Dermis lymphatic vessel endothelial cell (primary cell): ENCODE results near the gene FASN. TPM values are rescaled to one million over a fixed set of nuclear protein-coding genes. Genes with fewer than 3 reads are reported as not detected.

Experiments
- total RNA-seq: library from RNA; depleted of rRNA; stranded (reverse); fragments of >200 nt; gene quantifications from 2 replicates; pipeline ENCODE4 v1.2.1, GENCODE V29; 2014

The FASN gene
- total RNA-seq, result 18.1 and 22.5 TPM in 2 replicates

DNA sequence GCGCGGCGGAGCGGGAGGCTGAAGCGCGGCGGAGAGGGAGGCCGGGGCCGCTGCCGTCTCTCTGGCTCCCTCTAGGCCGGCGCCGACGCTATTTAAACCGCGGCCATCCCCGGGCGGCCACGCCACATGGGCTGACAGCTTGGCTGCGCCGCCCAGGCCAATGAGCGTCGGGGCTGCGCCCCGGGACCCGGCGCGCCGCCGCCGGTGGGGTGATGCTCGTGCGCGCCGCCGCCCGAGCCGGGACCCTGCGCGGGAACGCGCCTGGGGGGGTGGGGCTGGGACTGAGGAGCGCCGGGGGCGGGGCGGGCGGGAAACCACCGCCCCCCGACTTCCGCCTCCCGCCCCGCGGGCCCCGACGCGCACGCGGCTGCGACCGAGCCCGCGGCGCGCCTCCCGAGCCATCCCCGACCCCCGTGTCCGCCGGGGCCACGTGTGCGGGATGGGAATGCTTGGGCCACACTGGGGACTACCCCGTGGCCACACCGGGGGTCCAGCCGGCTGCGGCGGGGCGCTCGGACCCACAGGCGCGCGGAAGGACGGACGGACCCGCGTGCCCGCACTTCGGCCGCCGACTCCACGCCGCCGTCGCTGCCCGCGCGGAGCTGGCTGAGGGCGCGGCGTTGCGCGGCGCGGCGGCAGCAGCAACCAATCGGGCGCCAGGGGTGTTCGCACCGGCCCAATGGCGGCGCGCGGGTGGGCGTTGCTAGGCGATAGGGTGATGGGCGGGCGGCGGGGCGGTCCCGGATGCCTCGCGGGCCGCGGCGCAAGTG is at the start of gene FASN:
FASN (minus strand) TSS at position 68 of the 770 bp plus-strand sequence. CDS start 1,791 bp downstream, outside the sequence.

DNA sequence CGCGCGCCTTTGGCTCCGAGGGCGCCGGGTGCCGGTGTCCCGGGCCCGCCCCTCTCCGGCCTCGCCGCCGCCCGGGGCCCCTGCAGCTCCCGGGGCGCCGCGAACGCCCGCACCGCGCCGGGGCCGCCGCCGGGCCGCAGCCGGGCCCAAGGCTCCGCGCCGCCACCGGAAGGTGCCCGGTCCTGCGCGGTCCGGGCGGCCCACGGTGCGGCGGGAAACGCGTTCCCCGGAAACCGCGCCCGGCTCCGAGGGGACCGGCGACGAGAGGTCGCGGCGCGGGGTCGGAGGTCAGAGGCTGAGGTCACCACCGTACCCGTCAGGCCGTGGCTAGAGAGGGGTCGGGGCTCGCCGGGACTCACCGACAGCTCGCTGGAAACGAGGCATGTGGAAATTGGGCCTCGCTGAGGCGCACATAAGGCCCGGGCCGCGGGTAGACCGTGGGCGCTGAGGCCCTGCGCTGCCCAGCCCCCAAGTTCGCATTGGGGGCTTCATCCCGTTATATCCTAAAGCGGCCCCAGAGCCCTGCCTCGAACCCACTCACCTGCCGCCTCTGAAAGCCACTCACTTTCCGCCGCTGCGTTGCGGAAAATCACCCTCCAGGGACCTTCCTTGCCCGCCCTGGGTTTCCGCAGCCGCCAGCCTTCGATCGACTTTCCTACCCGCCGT is 32.3 kb downstream of the FASN start, which contains the start of gene DUS1L:
DUS1L (minus strand) TSS at position 167 of the 666 bp plus-strand sequence. CDS start 745 bp downstream, outside the sequence.

GRCh38 chr17:82051776-82052637 is 46.0 kb downstream of the FASN start, which contains the start of the genes GPS1 and RFNG:
TSS of gene GPS1 (plus strand) at chr17:82051898. CDS start at chr17:82051932, 34 bp downstream.
TSS of gene RFNG (minus strand) at chr17:82051811. CDS start at chr17:82051766, 45 bp downstream.

DNA sequence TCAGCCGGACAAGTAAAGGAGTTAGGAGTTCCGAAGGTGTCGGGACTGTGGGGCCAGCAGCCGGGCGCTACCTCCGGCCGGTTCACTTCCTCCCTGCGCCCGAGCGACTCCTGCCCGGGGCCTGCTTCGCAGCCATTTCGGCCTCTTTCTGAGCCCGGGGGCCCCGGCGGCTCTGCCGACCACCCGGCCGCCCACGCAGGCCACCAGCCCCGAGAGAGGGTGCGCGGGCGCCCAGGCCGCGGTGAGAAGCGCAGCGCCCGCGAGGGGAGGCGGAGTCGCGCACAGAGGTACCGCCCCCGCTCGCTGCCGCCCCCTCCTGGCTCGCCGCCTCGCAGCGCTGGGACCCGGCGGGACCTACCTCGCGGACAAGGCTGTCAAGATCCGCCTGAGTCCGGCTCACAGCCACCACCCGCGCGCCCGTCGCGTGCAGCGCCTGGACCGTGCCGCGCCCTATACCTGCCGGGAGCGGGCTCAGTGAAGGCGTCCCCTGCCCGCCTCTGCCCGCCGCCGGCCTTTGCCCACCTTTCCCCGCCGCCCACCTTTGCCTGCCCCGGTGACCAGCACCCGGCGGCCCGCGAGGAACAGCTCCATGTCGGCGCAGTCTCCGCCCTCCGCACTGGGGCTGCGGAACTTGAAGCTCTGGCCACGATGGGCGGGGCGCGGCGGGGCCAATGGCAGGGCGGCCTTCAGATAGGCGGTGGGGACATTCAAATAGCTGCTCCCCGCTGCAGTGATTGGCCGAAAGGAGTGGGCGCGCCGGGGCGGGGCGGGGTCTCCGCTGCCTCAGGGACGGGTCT is 60.7 kb downstream of the FASN start, which contains the start of gene DCXR:
DCXR (minus strand) TSS at position 606 of the 797 bp plus-strand sequence; CDS start at position 591, 15 bp downstream.

GRCh38 chr17:82031303-82031884 is 66.6 kb downstream of the FASN start, which contains the start of gene RAC3:
TSS of gene RAC3 (plus strand) at chr17:82031678. CDS start at chr17:82031762, 84 bp downstream.

Other genes starting within 250 kb of the FASN start
- gene P4HB, start 237.7 kb downstream of the FASN start, total RNA-seq, result 517 and 746 TPM in 2 replicates
- 99.4 and 99.5 TPM in 2 replicates for gene ARHGDIA, start 226.9 kb downstream of the FASN start, total RNA-seq
- 126 and 127 TPM in 2 replicates for gene ALYREF, start 206.7 kb downstream of the FASN start, total RNA-seq
- 87.0 and 103 TPM in 2 replicates for gene ANAPC11, start 206.5 kb downstream of the FASN start, total RNA-seq
- 0.09 and 0.11 TPM in 2 replicates for gene NPB, start 196.0 kb downstream of the FASN start, total RNA-seq
- gene PCYT2, start 186.8 kb downstream of the FASN start, total RNA-seq, result 18.2 and 25.2 TPM in 2 replicates
- gene SIRT7, start 180.1 kb downstream of the FASN start, total RNA-seq, result 10.4 and 11.8 TPM in 2 replicates
- 13.7 TPM in 2 replicates for gene MAFG, start 170.5 kb downstream of the FASN start, total RNA-seq
- gene PYCR1, start 160.9 kb downstream of the FASN start, total RNA-seq, result 33.8 and 39.7 TPM in 2 replicates
- not detected in 2 replicates for gene MYADML2, start 151.0 kb downstream of the FASN start, total RNA-seq
- under 0.01 TPM in 1 of 2 replicates, not detected in the other for gene NOTUM, start 137.0 kb downstream of the FASN start, total RNA-seq
- 19.6 and 29.0 TPM in 2 replicates for gene ASPSCR1, start 120.6 kb downstream of the FASN start, total RNA-seq
- gene CENPX, start 75.4 kb downstream of the FASN start, total RNA-seq, result 26.2 and 28.1 TPM in 2 replicates
- gene LRRC45, start 74.9 kb downstream of the FASN start, total RNA-seq, result 8.2 and 9.2 TPM in 2 replicates
- 10.7 TPM in 2 replicates for gene RAC3, start 66.6 kb downstream of the FASN start, total RNA-seq
- gene DCXR, start 60.5 kb downstream of the FASN start, total RNA-seq, result 26.8 and 33.8 TPM in 2 replicates
- gene RFNG, start 46.4 kb downstream of the FASN start, total RNA-seq, result 19.3 and 19.6 TPM in 2 replicates
- 66.4 and 72.4 TPM in 2 replicates for gene GPS1, start 46.3 kb downstream of the FASN start, total RNA-seq
- gene DUS1L, start 32.4 kb downstream of the FASN start, total RNA-seq, result 30.2 and 35.2 TPM in 2 replicates
- gene CCDC57, start 114.6 kb upstream of the FASN start, total RNA-seq, result 3.9 and 5.7 TPM in 2 replicates
- gene SLC16A3, start 130.8 kb upstream of the FASN start, total RNA-seq, result 40.1 and 71.1 TPM in 2 replicates
- 42.6 and 51.9 TPM in 2 replicates for gene CSNK1D, start 175.5 kb upstream of the FASN start, total RNA-seq
- under 0.01 TPM in 1 of 2 replicates, not detected in the other for gene CD7, start 219.4 kb upstream of the FASN start, total RNA-seq
- 1.3 and 1.4 TPM in 2 replicates for gene SECTM1, start 235.5 kb upstream of the FASN start, total RNA-seq